Measurements from ENCODE around the gene RAB15.

DNA sequence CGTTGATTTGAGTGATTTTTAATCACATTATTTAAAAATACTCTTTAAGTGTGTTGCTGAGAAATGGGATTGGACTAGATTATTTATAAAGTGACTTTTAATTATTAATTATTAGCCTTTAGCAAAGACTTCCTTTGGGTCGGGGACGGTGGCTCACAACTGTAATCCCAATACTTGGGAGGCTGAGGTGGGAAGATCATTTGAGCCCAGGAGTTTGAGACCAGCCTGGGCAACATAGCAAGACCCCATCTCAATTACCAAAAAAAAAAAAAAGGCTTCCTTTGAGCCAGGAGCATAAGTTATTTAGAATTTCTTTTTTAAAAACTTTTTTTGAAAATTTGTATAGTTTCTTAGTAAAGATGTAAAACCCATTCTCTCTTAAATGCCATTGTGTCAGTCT is 49.1 kb downstream of the RAB15 start:
- TF ChIP-seq, protein P1, sequence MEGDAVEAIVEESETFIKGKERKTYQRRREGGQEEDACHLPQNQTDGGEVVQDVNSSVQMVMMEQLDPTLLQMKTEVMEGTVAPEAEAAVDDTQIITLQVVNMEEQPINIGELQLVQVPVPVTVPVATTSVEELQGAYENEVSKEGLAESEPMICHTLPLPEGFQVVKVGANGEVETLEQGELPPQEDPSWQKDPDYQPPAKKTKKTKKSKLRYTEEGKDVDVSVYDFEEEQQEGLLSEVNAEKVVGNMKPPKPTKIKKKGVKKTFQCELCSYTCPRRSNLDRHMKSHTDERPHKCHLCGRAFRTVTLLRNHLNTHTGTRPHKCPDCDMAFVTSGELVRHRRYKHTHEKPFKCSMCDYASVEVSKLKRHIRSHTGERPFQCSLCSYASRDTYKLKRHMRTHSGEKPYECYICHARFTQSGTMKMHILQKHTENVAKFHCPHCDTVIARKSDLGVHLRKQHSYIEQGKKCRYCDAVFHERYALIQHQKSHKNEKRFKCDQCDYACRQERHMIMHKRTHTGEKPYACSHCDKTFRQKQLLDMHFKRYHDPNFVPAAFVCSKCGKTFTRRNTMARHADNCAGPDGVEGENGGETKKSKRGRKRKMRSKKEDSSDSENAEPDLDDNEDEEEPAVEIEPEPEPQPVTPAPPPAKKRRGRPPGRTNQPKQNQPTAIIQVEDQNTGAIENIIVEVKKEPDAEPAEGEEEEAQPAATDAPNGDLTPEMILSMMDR (IDR thresholded peaks at IDR 0.05), result no peak
- no peak for TF ChIP-seq POLR2A (IDR thresholded peaks at IDR 0.05)
